HEK293 (cell line): ENCODE measurements around the gene FGD4.

Source experiments
- CTCF ChIA-PET: fragments of 350-600 bp; formaldehyde crosslinking; extraction: SDS; loops from one replicate; lab custom pipeline; 2021; ENCODE audit warnings: antibody characterized with exemption; lab: Yijun Ruan, JAX
- POLR2A ChIA-PET: fragments of 300-600 bp; formaldehyde crosslinking; extraction: SDS; loops from one replicate; lab custom pipeline; 2020; ENCODE audit warnings: antibody characterized with exemption, inconsistent platforms; lab: Yijun Ruan, JAX
- H3K27ac ChIP-seq: fragments of 200-500 bp; sonication (Bioruptor generic); 2 replicates; pipeline ENCODE4 v1.5.1; 2014; ENCODE audit warnings: low read depth, low read length, control low read depth, inconsistent platforms; ENCODE audit errors: extremely low read depth
- H3K36me3 ChIP-seq, 2 experiments: fragments of 200-500 bp in 1 of 2; sonication (Bioruptor generic) in 1 of 2; 1 replicate in 1 of 2; 2 replicates in 1 of 2; pipeline ENCODE4 v1.5.1; 2014 to 2017; ENCODE audit warnings: inconsistent platforms in 2 of 2, low read length in 2 of 2; ENCODE audit not compliant: control insufficient read depth in 2 of 2, insufficient read depth in 1 of 2
- H3K4me1 ChIP-seq: fragments of 200-500 bp; sonication (Bioruptor generic); 2 replicates; pipeline ENCODE4 v1.5.1; 2014; ENCODE audit warnings: mild to moderate bottlenecking, low read length, inconsistent platforms; ENCODE audit not compliant: control insufficient read depth, insufficient read depth
- H3K4me3 ChIP-seq: 2 replicates; pipeline ENCODE4 v1.5.1; 2011; ENCODE audit warnings: low read depth, mild to moderate bottlenecking, control low read depth, low read length, moderate library complexity
- H3K9me3 ChIP-seq: fragments of 200-500 bp; sonication (Bioruptor generic); 2 replicates; pipeline ENCODE4 v1.5.1; 2014; ENCODE audit warnings: low read depth, low read length, inconsistent platforms; ENCODE audit not compliant: control insufficient read depth, insufficient read depth
- BCL11A ChIP-seq: fragments of 450-650 bp; formaldehyde crosslinking; IDR thresholded peaks from 2 replicates; pipeline ENCODE4 v1.5.1; 2016; ENCODE audit warnings: low read depth, missing biosample characterization, missing genetic modification characterization
- HOXA7 ChIP-seq: sonication (generic); formaldehyde crosslinking; IDR thresholded peaks from 2 replicates; pipeline ENCODE4 v1.8.1; 2022; ENCODE audit warnings: missing genetic modification reagents, borderline replicate concordance
- HOXC10 ChIP-seq: sonication (generic); formaldehyde crosslinking; IDR thresholded peaks from 2 replicates; pipeline ENCODE4 v1.8.1; 2023; ENCODE audit warnings: mild to moderate bottlenecking, missing genetic modification reagents
- KLF16 ChIP-seq: fragments of 450-650 bp; formaldehyde crosslinking; IDR thresholded peaks from 2 replicates; pipeline ENCODE4 v1.5.1; 2017; ENCODE audit warnings: missing biosample characterization, missing genetic modification characterization
- SP2 ChIP-seq: fragments of 450-650 bp; formaldehyde crosslinking; IDR thresholded peaks from 2 replicates; pipeline ENCODE4 v1.5.1; 2016; ENCODE audit warnings: missing biosample characterization, missing genetic modification characterization
- ZFP3 ChIP-seq: fragments of 450-650 bp; formaldehyde crosslinking; IDR thresholded peaks from 2 replicates; pipeline ENCODE4 v1.5.1; 2016; ENCODE audit warnings: low read depth, missing biosample characterization, missing genetic modification characterization
- ZNF121 ChIP-seq: fragments of 450-650 bp; formaldehyde crosslinking; IDR thresholded peaks from 2 replicates; pipeline ENCODE4 v1.5.1; 2016; ENCODE audit warnings: missing biosample characterization, missing genetic modification characterization
- ZNF140 ChIP-seq: fragments of 450-650 bp; formaldehyde crosslinking; IDR thresholded peaks from 2 replicates; pipeline ENCODE4 v1.5.1; 2016; ENCODE audit warnings: missing biosample characterization, missing genetic modification characterization
- ZNF16 ChIP-seq: fragments of 450-650 bp; formaldehyde crosslinking; IDR thresholded peaks from 2 replicates; pipeline ENCODE4 v1.5.1; 2016; ENCODE audit warnings: low read depth, missing biosample characterization, missing genetic modification characterization
- ZNF184 ChIP-seq: fragments of 450-650 bp; IDR thresholded peaks from 2 replicates; pipeline ENCODE4 v1.5.1; 2018; ENCODE audit warnings: missing biosample characterization, mild to moderate bottlenecking, missing genetic modification characterization
- ZNF2 ChIP-seq: fragments of 450-650 bp; formaldehyde crosslinking; IDR thresholded peaks from 2 replicates; pipeline ENCODE4 v1.5.1; 2016; ENCODE audit warnings: missing biosample characterization, missing genetic modification characterization
- ZNF211 ChIP-seq: fragments of 450-650 bp; formaldehyde crosslinking; IDR thresholded peaks from 2 replicates; pipeline ENCODE4 v1.5.1; 2016; ENCODE audit warnings: low read depth, missing biosample characterization, missing genetic modification characterization
- ZNF26 ChIP-seq: fragments of 450-650 bp; formaldehyde crosslinking; IDR thresholded peaks from 2 replicates; pipeline ENCODE4 v1.5.1; 2016; ENCODE audit warnings: missing biosample characterization, missing genetic modification characterization
- ZNF274 ChIP-seq, 2 experiments: fragments of 200-500 bp in 1 of 2; fragments of 450-650 bp in 1 of 2; sonication (Bioruptor generic) in 1 of 2; formaldehyde crosslinking in 1 of 2; IDR thresholded peaks; 2 replicates each; pipeline versions ENCODE4 v1.5.1 to v1.6.1; 2014 to 2016; ENCODE audit warnings: borderline replicate concordance in 1 of 2, inconsistent platforms in 1 of 2, low read length in 1 of 2, missing biosample characterization in 1 of 2, missing genetic modification characterization in 1 of 2
- ZNF391 ChIP-seq: fragments of 450-650 bp; formaldehyde crosslinking; IDR thresholded peaks from 2 replicates; pipeline ENCODE4 v1.5.1; 2016; ENCODE audit warnings: low read depth, missing biosample characterization, missing genetic modification characterization, borderline replicate concordance
- ZNF521 ChIP-seq: fragments of 450-650 bp; formaldehyde crosslinking; IDR thresholded peaks from 2 replicates; pipeline ENCODE4 v1.5.1; 2017; ENCODE audit warnings: missing biosample characterization, mild to moderate bottlenecking, missing genetic modification characterization
- ZNF610 ChIP-seq: fragments of 450-650 bp; formaldehyde crosslinking; IDR thresholded peaks from 2 replicates; pipeline ENCODE4 v1.5.1; 2016; ENCODE audit warnings: missing biosample characterization, missing genetic modification characterization, borderline replicate concordance
- ZNF654 ChIP-seq: fragments of 450-650 bp; formaldehyde crosslinking; IDR thresholded peaks from 2 replicates; pipeline ENCODE4 v1.5.1; 2016; ENCODE audit warnings: low read depth, missing biosample characterization, missing genetic modification characterization
- ZNF830 ChIP-seq: fragments of 450-650 bp; IDR thresholded peaks from 2 replicates; pipeline ENCODE4 v1.5.0; 2018; ENCODE audit warnings: missing biosample characterization, missing genetic modification characterization, low read depth, mild to moderate bottlenecking, moderate library complexity
- TF ChIP-seq, protein P1 (sequence below): fragments of 450-650 bp; formaldehyde crosslinking; IDR thresholded peaks from 2 replicates; pipeline ENCODE4 v1.5.1; 2016; ENCODE audit warnings: missing biosample characterization, missing genetic modification characterization
- TF ChIP-seq, protein P2 (sequence below): fragments of 450-650 bp; formaldehyde crosslinking; IDR thresholded peaks from 2 replicates; pipeline ENCODE4 v1.5.1; 2016; ENCODE audit warnings: missing biosample characterization, missing genetic modification characterization, borderline replicate concordance
- TF ChIP-seq, protein P3 (sequence below): fragments of 450-650 bp; formaldehyde crosslinking; IDR thresholded peaks from 2 replicates; pipeline ENCODE4 v1.5.1; 2016; ENCODE audit warnings: missing biosample characterization, missing genetic modification characterization, borderline replicate concordance

The FGD4 gene

DNA sequence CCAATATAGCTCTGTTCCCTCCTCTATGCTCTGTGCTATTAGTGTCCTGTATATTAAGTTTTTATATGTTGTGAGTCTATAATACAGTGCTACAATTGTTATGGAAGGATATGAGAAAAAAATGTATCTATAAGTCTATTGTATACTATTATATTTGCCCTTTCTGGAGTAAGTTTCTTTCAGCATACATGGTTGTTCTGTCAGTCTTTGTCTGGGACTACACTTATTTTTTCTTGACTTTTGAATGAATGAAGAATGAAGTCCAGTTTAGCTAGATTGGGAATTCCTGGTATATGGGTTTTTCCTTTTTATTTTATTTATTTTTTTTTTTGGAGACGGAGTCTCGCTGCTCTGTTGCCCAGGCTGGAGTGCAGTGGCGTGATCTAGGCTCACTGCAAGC is 203.7 kb downstream of the FGD4 start (continued):
- TF ChIP-seq, protein P1, sequence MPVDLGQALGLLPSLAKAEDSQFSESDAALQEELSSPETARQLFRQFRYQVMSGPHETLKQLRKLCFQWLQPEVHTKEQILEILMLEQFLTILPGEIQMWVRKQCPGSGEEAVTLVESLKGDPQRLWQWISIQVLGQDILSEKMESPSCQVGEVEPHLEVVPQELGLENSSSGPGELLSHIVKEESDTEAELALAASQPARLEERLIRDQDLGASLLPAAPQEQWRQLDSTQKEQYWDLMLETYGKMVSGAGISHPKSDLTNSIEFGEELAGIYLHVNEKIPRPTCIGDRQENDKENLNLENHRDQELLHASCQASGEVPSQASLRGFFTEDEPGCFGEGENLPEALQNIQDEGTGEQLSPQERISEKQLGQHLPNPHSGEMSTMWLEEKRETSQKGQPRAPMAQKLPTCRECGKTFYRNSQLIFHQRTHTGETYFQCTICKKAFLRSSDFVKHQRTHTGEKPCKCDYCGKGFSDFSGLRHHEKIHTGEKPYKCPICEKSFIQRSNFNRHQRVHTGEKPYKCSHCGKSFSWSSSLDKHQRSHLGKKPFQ (tag by site-specific recombination): no peak
- TF ChIP-seq ZNF654 (tag by site-specific recombination) (no peak), ZNF274 (IDR thresholded peaks at IDR 0.05; ENCODE audit: low read length) (no peak), ZNF274 (tag by site-specific recombination; IDR thresholded peaks at IDR 0.05; ENCODE audit: borderline replicate concordance) (no peak)
- TF ChIP-seq, all 188 proteins: peak for 0

DNA sequence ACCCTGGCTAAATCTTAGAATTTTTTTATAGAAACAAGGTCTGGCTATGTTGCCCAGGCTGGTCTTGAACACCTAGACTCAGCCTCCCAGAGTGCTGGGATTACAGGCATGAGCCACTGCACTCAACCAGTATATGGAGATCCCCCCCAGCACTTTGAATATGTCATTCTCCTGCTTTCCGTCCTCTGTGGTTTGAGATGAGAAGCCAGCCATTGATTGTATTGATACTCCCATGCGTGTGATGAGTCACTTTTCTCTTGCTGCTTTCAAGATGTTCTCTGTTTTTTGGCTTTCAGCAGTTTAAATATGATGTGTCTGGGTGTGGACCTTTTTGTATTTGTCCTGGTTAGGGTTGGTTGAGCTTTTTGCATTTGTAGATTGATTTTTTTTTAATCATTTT is 204.5 kb downstream of the FGD4 start:
- TF ChIP-seq ZNF391 (no peak), KLF16 (tag by site-specific recombination) (no peak), ZNF140 (tag by site-specific recombination) (no peak), ZNF2 (tag by site-specific recombination) (no peak), SP2 (tag by site-specific recombination) (no peak), ZFP3 (tag by site-specific recombination) (no peak), ZNF26 (tag by site-specific recombination) (no peak), ZNF211 (tag by site-specific recombination) (no peak), ZNF830 (tag by site-specific recombination) (no peak), ZNF610 (tag by site-specific recombination) (no peak), ZNF184 (tag by site-specific recombination) (no peak), ZNF521 (tag by site-specific recombination) (no peak), ZNF16 (tag by site-specific recombination) (no peak), HOXC10 (CRISPR knock-in tag) (no peak), BCL11A (no peak), HOXA7 (no peak), ZNF121 (tag by site-specific recombination) (no peak)
- TF ChIP-seq, protein P2, sequence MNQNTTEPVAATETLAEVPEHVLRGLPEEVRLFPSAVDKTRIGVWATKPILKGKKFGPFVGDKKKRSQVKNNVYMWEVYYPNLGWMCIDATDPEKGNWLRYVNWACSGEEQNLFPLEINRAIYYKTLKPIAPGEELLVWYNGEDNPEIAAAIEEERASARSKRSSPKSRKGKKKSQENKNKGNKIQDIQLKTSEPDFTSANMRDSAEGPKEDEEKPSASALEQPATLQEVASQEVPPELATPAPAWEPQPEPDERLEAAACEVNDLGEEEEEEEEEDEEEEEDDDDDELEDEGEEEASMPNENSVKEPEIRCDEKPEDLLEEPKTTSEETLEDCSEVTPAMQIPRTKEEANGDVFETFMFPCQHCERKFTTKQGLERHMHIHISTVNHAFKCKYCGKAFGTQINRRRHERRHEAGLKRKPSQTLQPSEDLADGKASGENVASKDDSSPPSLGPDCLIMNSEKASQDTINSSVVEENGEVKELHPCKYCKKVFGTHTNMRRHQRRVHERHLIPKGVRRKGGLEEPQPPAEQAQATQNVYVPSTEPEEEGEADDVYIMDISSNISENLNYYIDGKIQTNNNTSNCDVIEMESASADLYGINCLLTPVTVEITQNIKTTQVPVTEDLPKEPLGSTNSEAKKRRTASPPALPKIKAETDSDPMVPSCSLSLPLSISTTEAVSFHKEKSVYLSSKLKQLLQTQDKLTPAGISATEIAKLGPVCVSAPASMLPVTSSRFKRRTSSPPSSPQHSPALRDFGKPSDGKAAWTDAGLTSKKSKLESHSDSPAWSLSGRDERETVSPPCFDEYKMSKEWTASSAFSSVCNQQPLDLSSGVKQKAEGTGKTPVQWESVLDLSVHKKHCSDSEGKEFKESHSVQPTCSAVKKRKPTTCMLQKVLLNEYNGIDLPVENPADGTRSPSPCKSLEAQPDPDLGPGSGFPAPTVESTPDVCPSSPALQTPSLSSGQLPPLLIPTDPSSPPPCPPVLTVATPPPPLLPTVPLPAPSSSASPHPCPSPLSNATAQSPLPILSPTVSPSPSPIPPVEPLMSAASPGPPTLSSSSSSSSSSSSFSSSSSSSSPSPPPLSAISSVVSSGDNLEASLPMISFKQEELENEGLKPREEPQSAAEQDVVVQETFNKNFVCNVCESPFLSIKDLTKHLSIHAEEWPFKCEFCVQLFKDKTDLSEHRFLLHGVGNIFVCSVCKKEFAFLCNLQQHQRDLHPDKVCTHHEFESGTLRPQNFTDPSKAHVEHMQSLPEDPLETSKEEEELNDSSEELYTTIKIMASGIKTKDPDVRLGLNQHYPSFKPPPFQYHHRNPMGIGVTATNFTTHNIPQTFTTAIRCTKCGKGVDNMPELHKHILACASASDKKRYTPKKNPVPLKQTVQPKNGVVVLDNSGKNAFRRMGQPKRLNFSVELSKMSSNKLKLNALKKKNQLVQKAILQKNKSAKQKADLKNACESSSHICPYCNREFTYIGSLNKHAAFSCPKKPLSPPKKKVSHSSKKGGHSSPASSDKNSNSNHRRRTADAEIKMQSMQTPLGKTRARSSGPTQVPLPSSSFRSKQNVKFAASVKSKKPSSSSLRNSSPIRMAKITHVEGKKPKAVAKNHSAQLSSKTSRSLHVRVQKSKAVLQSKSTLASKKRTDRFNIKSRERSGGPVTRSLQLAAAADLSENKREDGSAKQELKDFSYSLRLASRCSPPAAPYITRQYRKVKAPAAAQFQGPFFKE (tag by site-specific recombination): no peak
- TF ChIP-seq, protein P3, sequence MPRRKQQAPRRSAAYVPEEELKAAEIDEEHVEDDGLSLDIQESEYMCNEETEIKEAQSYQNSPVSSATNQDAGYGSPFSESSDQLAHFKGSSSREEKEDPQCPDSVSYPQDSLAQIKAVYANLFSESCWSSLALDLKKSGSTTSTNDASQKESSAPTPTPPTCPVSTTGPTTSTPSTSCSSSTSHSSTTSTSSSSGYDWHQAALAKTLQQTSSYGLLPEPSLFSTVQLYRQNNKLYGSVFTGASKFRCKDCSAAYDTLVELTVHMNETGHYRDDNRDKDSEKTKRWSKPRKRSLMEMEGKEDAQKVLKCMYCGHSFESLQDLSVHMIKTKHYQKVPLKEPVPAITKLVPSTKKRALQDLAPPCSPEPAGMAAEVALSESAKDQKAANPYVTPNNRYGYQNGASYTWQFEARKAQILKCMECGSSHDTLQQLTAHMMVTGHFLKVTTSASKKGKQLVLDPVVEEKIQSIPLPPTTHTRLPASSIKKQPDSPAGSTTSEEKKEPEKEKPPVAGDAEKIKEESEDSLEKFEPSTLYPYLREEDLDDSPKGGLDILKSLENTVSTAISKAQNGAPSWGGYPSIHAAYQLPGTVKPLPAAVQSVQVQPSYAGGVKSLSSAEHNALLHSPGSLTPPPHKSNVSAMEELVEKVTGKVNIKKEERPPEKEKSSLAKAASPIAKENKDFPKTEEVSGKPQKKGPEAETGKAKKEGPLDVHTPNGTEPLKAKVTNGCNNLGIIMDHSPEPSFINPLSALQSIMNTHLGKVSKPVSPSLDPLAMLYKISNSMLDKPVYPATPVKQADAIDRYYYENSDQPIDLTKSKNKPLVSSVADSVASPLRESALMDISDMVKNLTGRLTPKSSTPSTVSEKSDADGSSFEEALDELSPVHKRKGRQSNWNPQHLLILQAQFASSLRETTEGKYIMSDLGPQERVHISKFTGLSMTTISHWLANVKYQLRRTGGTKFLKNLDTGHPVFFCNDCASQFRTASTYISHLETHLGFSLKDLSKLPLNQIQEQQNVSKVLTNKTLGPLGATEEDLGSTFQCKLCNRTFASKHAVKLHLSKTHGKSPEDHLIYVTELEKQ (tag by site-specific recombination): no peak
- POLR2A ChIA-PET: no interaction called here

More for the DNA sequence above, 204.5 kb downstream of the FGD4 start:
- Histone ChIP-seq H3K4me1 (no peaks in the 10 kb centered on the region), H3K4me3 (no peak overlapping the region), H3K27ac (no peak overlapping the region), H3K36me3 (no peaks in the 10 kb centered on the region; a peak in 1 of 3 replicates), H3K9me3 (no peaks in the 10 kb centered on the region)
- CTCF ChIA-PET: no interaction called here
